ENCODE data around the gene EML5.

Gene EML5

GRCh38 chr14:88588081-88588480 lies 204.7 kb downstream of the EML5 start:
- DNase-seq (ENCODE audit: low spot score), result no peak
- TF ChIP-seq, protein P1, sequence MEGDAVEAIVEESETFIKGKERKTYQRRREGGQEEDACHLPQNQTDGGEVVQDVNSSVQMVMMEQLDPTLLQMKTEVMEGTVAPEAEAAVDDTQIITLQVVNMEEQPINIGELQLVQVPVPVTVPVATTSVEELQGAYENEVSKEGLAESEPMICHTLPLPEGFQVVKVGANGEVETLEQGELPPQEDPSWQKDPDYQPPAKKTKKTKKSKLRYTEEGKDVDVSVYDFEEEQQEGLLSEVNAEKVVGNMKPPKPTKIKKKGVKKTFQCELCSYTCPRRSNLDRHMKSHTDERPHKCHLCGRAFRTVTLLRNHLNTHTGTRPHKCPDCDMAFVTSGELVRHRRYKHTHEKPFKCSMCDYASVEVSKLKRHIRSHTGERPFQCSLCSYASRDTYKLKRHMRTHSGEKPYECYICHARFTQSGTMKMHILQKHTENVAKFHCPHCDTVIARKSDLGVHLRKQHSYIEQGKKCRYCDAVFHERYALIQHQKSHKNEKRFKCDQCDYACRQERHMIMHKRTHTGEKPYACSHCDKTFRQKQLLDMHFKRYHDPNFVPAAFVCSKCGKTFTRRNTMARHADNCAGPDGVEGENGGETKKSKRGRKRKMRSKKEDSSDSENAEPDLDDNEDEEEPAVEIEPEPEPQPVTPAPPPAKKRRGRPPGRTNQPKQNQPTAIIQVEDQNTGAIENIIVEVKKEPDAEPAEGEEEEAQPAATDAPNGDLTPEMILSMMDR (IDR thresholded peaks at IDR 0.05; ENCODE audit: borderline replicate concordance, control extremely low read depth, extremely low read depth, insufficient read depth, missing control alignments), result no peak
- in situ Hi-C loops (cut with MboI; ENCODE audit: low sequenced_read_pairs, unreplicated experiment), result no loop called here

DNA sequence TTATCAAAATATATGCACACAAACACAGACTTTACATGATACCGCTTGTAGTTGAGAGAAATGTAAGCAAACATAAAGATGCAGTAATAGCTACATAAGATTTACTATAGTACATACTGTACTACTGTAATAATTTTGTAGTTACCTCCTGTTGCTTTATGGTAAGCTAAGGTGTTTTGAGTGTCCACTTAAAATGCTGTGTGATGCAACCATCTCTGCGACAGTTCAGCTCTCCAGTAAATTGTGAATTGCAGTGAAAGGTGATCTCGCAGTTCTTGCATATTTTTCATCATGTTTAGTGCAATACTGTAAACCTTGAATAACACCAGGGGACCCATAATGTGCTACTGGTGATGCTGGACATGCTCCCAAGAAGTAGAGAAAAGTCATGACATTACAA lies 208.3 kb downstream of the EML5 start:
- in situ Hi-C loops (cut with MboI; ENCODE audit: low sequenced_read_pairs, unreplicated experiment), result no loop called here
- TF ChIP-seq, protein P1 (IDR thresholded peaks at IDR 0.05; ENCODE audit: borderline replicate concordance, control extremely low read depth, extremely low read depth, insufficient read depth, missing control alignments), result no peak
- DNase-seq (ENCODE audit: low spot score), result no peak

DNA sequence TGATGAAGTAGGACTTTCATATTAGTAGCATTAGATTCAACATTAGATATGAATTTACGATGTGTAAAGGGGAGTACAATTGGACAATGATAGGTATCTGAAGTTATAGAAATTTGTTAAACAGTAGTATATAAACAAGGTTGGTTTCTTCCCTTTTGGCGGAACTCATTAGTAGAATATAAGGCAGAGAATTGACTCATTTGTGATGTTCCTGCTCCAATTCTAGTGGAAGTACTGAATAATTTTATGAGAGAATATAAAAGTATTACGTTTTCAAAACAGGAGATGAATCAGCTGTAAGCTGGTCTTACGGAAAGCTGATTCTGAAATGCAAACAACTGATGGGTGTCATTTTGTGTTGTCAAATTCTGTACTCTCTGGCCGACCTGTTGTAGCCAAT lies 216.5 kb downstream of the EML5 start:
- in situ Hi-C loops (cut with MboI; ENCODE audit: low sequenced_read_pairs, unreplicated experiment), result no loop called here
- TF ChIP-seq, protein P1 (IDR thresholded peaks at IDR 0.05; ENCODE audit: borderline replicate concordance, control extremely low read depth, extremely low read depth, insufficient read depth, missing control alignments), result no peak

DNA sequence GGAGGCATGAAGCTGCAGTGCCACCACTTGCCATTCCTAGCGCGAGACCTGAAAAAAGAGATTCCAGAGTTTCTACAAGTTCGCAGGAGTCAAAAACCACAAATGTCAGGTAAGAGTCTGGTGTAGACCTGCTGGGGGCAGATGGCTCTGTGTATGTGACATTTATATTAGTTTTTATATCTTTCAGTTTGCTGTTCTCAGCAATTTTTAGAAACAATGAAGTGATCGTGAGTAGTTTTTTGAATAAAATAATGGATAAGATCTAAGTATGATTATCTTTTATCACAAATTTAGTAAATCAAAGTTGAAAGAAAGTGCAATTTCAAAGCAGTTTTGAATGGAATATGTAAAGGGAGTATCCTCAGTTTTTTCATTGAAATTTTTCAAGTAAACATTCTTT lies 220.6 kb downstream of the EML5 start:
- TF ChIP-seq, protein P1 (IDR thresholded peaks at IDR 0.05; ENCODE audit: borderline replicate concordance, control extremely low read depth, extremely low read depth, insufficient read depth, missing control alignments), result no peak
- in situ Hi-C loops (cut with MboI; ENCODE audit: low sequenced_read_pairs, unreplicated experiment), result no loop called here
- no peak for DNase-seq (ENCODE audit: low spot score)

More for the DNA sequence above, 216.5 kb downstream of the EML5 start:
- no peak for DNase-seq (ENCODE audit: low spot score)

GRCh38 chr14:88568196-88568595 lies 224.6 kb downstream of the EML5 start:
- in situ Hi-C loops (cut with MboI; ENCODE audit: low sequenced_read_pairs, unreplicated experiment), result no loop called here
- TF ChIP-seq, protein P1 (IDR thresholded peaks at IDR 0.05; ENCODE audit: borderline replicate concordance, control extremely low read depth, extremely low read depth, insufficient read depth, missing control alignments), result no peak

DNA sequence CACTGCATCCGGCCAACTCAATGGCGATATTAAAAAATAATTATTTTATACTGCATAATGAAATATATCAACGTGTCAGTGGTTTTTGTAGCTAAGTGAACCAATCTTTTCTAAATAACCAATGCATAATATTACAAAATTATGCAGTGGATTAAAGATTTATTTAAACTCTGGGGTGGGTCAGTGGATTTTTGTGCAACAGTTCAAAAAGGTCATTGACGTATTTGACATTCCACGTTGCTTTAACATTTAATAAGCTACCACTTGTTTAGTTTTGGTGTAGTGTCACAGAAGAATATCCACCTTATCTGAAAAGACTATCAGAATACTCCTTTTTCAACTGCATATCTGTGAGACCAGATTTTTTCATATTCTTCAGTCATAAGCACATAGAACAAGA lies 227.3 kb downstream of the EML5 start:
- no peak for DNase-seq (ENCODE audit: low spot score)
- in situ Hi-C loops (cut with MboI; ENCODE audit: low sequenced_read_pairs, unreplicated experiment), result no loop called here
- TF ChIP-seq, protein P1 (IDR thresholded peaks at IDR 0.05; ENCODE audit: borderline replicate concordance, control extremely low read depth, extremely low read depth, insufficient read depth, missing control alignments), result no peak

More at GRCh38 chr14:88568196-88568595, 224.6 kb downstream of the EML5 start:
- no peak for DNase-seq (ENCODE audit: low spot score)

GRCh38 chr14:88563845-88564244 lies 228.9 kb downstream of the EML5 start:
- DNase-seq (ENCODE audit: low spot score), result no peak
- TF ChIP-seq, protein P1 (IDR thresholded peaks at IDR 0.05; ENCODE audit: borderline replicate concordance, control extremely low read depth, extremely low read depth, insufficient read depth, missing control alignments), result no peak
- in situ Hi-C loops (cut with MboI; ENCODE audit: low sequenced_read_pairs, unreplicated experiment), result no loop called here
